ENCODE measurements around the gene IGSF1.

- TF ChIP-seq CTCF (IDR thresholded peaks at IDR 0.05) = no peak
- TF ChIP-seq POLR2AphosphoS5 (IDR thresholded peaks at IDR 0.05) = no peak
- no peak for TF ChIP-seq POLR2A (IDR thresholded peaks at IDR 0.05; ENCODE audit: low read depth)
- no peak for TF ChIP-seq EP300 (IDR thresholded peaks at IDR 0.05)
Observed at GRCh38 chrX:131277543-131278136, 11.5 kb downstream of the IGSF1 start.

Data from esophagus muscularis mucosa (tissue), 4 donors.